ACC112 (cell line): ENCODE measurements around the gene KRT86.

Experiments used
- H2AFZ ChIP-seq: fragments of 200-600 bp; sonication (generic); one replicate; pipeline ENCODE4 v1.6.0; 2017; ENCODE audit warnings: antibody characterized with exemption, low read length; ENCODE audit not compliant: unreplicated experiment
- H3K27ac ChIP-seq: fragments of 200-600 bp; sonication (generic); 2 replicates; pipeline ENCODE4 v1.5.1; 2014; ENCODE audit warnings: low read depth, mild to moderate bottlenecking, antibody characterized with exemption, low read length, moderate library complexity
- H3K27me3 ChIP-seq: fragments of 200-600 bp; sonication (generic); 2 replicates; pipeline ENCODE4 v1.6.1; 2014; ENCODE audit warnings: mild to moderate bottlenecking, antibody characterized with exemption, low read length, moderate library complexity, mixed read lengths; ENCODE audit not compliant: insufficient read depth
- H3K36me3 ChIP-seq: fragments of 200-600 bp; sonication (generic); 2 replicates; pipeline ENCODE4 v1.6.1; 2016; ENCODE audit warnings: mild to moderate bottlenecking, antibody characterized with exemption, low read length, moderate library complexity, mixed read lengths; ENCODE audit not compliant: insufficient read depth
- H3K4me1 ChIP-seq: fragments of 200-600 bp; sonication (generic); one replicate; pipeline ENCODE4 v1.6.1; 2016; ENCODE audit warnings: low read length, mixed read lengths; ENCODE audit not compliant: insufficient read depth, unreplicated experiment, control insufficient read depth
- H3K4me3 ChIP-seq: fragments of 200-600 bp; sonication (generic); 2 replicates; pipeline ENCODE4 v1.5.1; 2014; ENCODE audit warnings: mild to moderate bottlenecking, low read depth, low read length
- H3K79me2 ChIP-seq: fragments of 200-600 bp; sonication (generic); one replicate; pipeline ENCODE4 v1.6.0; 2016; ENCODE audit warnings: low read length; ENCODE audit not compliant: control insufficient read depth, unreplicated experiment, insufficient read depth

Gene KRT86

GRCh38 chr12:52320784-52321400 is 46.4 kb downstream of the KRT86 start, which contains the start of gene KRT83:
TSS of gene KRT83 (minus strand) at chr12:52321398. CDS start at chr12:52321335, 63 bp downstream.
- Histone ChIP-seq H3K4me3 (no peak within 1 kb of the TSS), H3K27ac (no peak within 1 kb of the TSS), H2AFZ (no peak within 1 kb of the TSS), H3K27me3 (peaks cover 25% of the 10 kb centered on the region), H3K4me1 (no peaks in the 10 kb centered on the region), H3K36me3 (no peaks in the 10 kb centered on the region), H3K79me2 (no peaks in the 10 kb centered on the region)

DNA sequence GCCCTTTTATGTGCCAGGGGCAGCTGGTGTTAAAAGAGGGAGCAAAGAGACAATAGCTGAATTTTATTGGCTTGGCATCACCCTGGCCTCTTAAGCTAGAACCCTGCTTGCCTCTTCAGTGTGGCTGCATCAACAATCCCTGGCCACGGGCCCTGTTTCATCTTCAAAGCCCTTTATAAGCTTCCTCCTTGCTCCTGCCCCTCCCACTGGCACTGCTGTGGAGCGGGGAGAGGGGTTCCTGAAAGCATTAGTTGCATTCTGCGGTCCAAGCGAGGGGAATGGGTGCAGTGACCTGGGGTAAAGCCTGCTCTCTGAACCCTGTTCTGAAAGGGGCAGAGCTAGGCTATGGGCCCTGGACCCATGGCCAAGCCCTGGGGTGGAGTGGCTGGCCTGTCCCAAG is 47.0 kb downstream of the KRT86 start:
- H3K27me3 ChIP-seq, result peaks cover 25% of the 10 kb centered on the region
- no peaks in the 10 kb centered on the region for H3K36me3 ChIP-seq
- H3K27ac ChIP-seq, result no peak overlapping the region
- no peak overlapping the region for H3K4me3 ChIP-seq
- H3K4me1 ChIP-seq, result no peaks in the 10 kb centered on the region
- no peak overlapping the region for H2AFZ ChIP-seq
- H3K79me2 ChIP-seq, result no peaks in the 10 kb centered on the region

GRCh38 chr12:52322069-52322468 is 47.6 kb downstream of the KRT86 start:
- Histone ChIP-seq H3K79me2 (no peaks in the 10 kb centered on the region), H3K27me3 (peaks cover 25% of the 10 kb centered on the region), H3K27ac (no peak overlapping the region), H3K4me1 (peaks cover under 1% of the 10 kb centered on the region), H3K36me3 (no peaks in the 10 kb centered on the region), H3K4me3 (no peak overlapping the region), H2AFZ (no peak overlapping the region)

DNA sequence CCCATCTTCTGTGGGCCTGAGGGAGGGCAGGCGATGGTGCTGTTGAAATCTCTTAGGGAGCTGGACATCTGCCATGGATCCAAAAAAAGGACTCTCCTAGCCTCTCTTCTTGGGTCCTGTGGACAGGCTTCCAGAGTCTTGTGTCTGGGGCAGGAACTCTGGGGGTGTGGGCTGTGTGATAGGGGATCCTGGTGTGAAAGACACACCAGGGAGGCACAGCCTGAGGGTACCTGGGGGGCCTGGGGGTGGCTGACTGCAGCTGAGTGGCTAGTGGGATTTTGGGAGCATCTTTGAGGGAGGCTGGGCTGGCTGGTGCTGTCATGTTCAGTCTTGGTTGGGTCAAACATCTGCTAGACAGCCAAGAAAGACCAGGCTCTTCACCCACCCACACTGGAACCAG is 48.6 kb downstream of the KRT86 start:
- Histone ChIP-seq H2AFZ (no peak overlapping the region), H3K36me3 (no peaks in the 10 kb centered on the region), H3K4me3 (no peak overlapping the region), H3K4me1 (peaks cover 4% of the 10 kb centered on the region), H3K27ac (no peak overlapping the region), H3K79me2 (no peaks in the 10 kb centered on the region), H3K27me3 (peaks cover 25% of the 10 kb centered on the region)

DNA sequence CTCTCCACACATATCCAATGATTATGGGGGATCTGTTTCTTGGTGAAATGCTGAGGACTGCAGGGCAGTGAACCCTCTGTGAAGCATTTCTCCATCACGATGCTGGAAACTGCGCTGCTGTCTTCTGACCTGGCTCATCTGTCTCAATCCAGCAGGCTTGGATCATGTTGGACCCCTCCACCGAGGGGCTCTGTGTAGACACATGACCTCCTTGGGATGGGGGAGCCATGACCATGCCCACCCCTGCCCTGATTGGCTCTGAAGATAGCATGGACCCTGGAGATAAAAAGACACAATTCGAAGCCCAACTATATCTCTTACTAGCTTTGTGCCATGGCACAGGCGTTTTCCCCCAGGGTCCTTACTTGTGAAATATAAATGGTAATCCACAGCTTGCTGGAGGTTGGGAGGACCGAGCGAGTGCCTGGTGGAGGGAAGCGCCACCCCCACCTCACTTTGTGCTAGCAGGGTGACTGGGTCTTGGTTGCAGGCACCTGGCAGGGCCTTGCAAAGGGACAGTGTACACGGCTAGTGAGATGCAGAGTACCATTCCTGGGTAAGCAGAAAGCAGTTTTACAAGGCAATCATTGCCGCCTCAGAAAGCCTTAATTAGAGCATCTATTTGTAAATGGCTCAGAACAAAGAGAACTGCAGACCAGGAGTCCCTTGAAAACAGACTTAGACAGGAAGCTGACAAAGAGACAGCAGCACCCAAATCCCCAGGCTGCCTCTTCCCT is 49.1 kb downstream of the KRT86 start:
- Histone ChIP-seq H3K27ac (no peak overlapping the region), H3K27me3 (peaks cover 25% of the 10 kb centered on the region), H3K36me3 (no peaks in the 10 kb centered on the region), H3K4me1 (peaks cover 4% of the 10 kb centered on the region), H3K79me2 (no peaks in the 10 kb centered on the region), H2AFZ (no peak overlapping the region), H3K4me3 (no peak overlapping the region)

DNA sequence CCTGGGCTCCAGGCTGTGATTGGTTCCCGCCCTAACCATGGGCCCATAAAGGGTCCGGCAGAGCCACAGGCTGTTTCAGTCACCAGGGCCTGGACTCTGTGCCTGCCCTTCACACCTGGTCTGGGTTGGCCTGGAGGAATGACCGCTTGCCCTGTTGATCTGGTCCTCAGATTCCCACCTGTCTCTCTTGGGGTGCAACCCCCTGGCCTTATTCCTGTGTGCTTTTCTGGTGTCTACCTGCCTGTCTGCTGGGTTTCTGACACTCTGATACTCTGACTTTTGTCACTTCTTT is 49.7 kb downstream of the KRT86 start:
- Histone ChIP-seq H3K36me3 (no peaks in the 10 kb centered on the region), H3K4me3 (no peak overlapping the region), H3K4me1 (peaks cover 4% of the 10 kb centered on the region), H3K27ac (no peak overlapping the region), H3K27me3 (peaks cover 25% of the 10 kb centered on the region), H3K79me2 (no peaks in the 10 kb centered on the region), H2AFZ (no peak overlapping the region)

DNA sequence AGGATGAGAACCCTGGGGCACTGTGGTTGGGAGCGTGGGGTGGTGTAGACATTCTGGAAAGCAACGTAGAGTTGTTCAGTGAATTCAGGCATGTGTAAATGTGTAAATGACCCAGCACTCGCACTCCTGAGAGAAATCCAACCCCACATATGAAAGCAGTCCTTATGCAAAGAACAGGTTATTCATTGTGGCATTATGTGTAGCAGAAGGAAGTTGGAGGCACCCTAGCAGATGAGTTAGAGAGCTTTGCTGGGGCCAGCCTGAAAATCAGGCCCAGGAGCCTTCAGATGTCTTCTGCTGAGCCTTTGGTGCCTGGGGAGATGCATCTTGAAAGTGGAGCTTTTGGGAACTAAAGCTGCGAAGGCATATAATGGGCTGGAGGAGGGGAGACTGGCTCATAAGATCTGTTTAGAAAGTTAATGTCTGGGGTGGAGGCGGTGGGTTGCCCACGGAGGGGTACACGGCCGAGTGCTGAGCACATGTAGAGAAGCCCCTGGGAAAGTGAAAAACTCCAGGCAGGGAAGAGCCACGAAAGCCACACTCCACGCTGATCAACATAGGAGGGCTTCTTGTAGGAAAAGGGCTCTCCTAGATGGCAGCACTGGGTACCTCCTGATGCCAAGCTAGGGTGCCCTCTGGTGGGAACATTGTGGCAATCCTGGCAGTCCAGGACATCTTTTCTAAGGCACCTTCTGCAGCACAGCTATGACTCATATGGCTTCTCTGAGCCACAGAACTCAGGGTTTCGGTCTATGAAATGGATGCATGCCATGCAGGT is 52.8 kb downstream of the KRT86 start:
- no peaks in the 10 kb centered on the region for H3K36me3 ChIP-seq
- no peak overlapping the region for H3K27ac ChIP-seq
- no peaks in the 10 kb centered on the region for H3K79me2 ChIP-seq
- no peak overlapping the region for H3K4me3 ChIP-seq
- peaks cover 4% of the 10 kb centered on the region for H3K4me1 ChIP-seq
- no peak overlapping the region for H2AFZ ChIP-seq
- H3K27me3 ChIP-seq, result peaks cover 8% of the 10 kb centered on the region

DNA sequence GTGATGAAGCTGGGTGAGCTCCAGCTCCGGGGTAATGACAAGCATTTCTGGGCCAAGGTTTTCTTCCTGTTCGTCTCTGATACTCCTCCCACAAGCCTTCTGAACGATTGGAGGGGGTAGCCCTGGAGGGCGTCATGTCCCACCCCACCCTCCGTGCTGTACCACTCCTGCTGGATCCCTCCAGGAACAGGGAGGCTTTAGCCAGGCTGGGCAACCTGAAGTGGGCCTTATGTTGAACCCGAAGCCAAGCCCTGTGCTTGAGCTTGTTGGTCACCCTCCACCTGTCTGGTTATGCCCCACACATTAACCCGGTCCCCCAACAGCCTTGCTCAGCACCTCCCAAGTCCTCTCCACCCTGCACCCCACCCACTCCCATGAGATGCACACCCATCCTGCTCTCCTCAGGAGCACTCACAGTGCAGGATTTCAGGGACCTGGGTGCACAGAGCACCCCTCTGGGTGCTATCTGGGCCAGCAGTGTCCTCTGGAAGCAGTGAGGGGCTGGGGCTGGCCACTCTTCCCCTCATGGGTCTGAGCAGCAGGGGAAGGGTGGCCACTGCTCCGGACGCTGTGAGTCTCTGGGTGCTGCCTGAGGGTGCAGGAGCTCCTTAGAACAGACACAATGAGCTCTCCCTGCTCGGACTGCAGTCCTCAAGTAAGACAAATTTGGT is 53.5 kb downstream of the KRT86 start:
- no peak overlapping the region for H3K27ac ChIP-seq
- H2AFZ ChIP-seq, result no peak overlapping the region
- peaks cover 4% of the 10 kb centered on the region for H3K4me1 ChIP-seq
- peaks cover 3% of the 10 kb centered on the region for H3K27me3 ChIP-seq
- H3K4me3 ChIP-seq, result no peak overlapping the region
- no peaks in the 10 kb centered on the region for H3K79me2 ChIP-seq
- no peaks in the 10 kb centered on the region for H3K36me3 ChIP-seq

DNA sequence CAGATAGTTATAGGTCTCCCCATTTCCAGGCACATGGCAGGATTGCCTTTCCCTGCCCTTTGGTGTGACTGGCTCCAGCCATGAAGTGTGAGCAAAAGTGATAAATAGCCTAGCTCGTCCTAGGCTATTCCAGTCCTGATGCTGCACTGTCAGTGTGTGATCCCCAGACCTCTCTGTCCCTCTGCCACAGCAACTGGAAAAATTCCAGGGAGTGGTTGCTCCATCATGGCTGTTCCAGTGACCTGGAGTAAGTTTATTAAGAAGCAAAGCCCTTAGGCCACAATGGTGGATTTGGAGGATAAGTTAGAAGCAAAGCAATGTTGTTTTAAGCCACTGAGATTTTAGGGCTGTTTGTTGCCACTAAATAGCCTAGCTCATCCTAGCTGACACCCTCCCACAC is 56.6 kb downstream of the KRT86 start:
- Histone ChIP-seq H3K36me3 (no peaks in the 10 kb centered on the region), H3K79me2 (no peaks in the 10 kb centered on the region), H3K4me3 (no peak overlapping the region), H3K27me3 (0 out of 2 replicates have a peak, but pooled peaks cover 2% of the 10 kb centered on the region), H2AFZ (no peak overlapping the region), H3K27ac (no peak overlapping the region), H3K4me1 (peaks cover 4% of the 10 kb centered on the region)

DNA sequence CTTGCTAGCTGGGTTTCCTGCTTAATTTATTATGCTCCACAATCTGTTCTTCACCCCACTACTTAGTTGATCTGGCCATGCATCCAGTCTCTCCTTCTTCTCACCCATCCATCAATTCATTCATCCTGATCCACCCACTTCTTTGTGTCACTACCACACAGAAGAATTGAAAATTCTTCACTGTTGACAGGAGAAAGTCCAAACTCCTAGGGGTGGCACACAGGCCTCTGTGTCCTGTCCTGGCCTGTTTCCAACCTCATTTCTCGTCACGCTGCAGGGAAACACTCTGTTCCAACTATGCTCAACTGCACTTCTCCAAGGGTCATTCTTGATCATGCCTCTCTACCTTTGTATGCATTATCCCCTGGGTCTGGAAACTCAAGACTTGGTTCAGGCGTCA is 57.4 kb downstream of the KRT86 start:
- no peak overlapping the region for H3K27ac ChIP-seq
- H3K4me1 ChIP-seq, result peaks cover 4% of the 10 kb centered on the region
- 0 out of 2 replicates have a peak, but pooled peaks cover 2% of the 10 kb centered on the region for H3K27me3 ChIP-seq
- no peak overlapping the region for H2AFZ ChIP-seq
- no peaks in the 10 kb centered on the region for H3K79me2 ChIP-seq
- H3K36me3 ChIP-seq, result no peaks in the 10 kb centered on the region
- no peak overlapping the region for H3K4me3 ChIP-seq
